ENCODE data around the gene PALMD.

The PALMD gene

DNA sequence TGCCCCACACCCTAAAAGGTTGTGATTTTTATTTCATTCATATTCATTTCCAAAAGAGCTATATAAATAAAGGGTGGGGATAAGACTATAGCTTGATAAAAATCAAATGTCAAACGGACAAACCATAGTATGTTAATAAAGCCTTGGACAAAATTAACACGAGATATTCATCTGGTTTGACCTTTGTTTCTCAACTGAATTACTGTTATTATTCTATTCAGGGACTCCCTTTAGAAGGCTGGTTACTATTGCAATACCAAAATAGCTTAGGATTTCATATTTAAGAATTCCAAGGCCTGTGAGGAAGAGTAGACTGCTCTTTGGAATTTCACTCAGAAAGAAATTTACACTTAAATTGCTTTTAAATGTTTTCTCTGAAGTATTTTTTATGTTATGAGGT is 10.2 kb upstream of the PALMD start:
- TF ChIP-seq CTCF (IDR thresholded peaks at IDR 0.05; ENCODE audit: low read depth, low read length), result no peak

GRCh38 chr1:99636647-99637175 is 9.2 kb upstream of the PALMD start:
- no peak for TF ChIP-seq CTCF (IDR thresholded peaks at IDR 0.05; ENCODE audit: low read depth, low read length)
- no peak for DNase-seq (ENCODE audit: extremely low read depth, low read depth)

More for the DNA sequence above, 10.2 kb upstream of the PALMD start:
- no peak for DNase-seq (ENCODE audit: extremely low read depth, low read depth)

- no peak for TF ChIP-seq CTCF (IDR thresholded peaks at IDR 0.05; ENCODE audit: low read depth, low read length)
Observed at GRCh38 chr1:99638853-99639252, 7.1 kb upstream of the PALMD start.

GRCh38 chr1:99639408-99639807 is 6.5 kb upstream of the PALMD start:
- no peak for DNase-seq (ENCODE audit: extremely low read depth, low read depth)
- TF ChIP-seq CTCF (IDR thresholded peaks at IDR 0.05; ENCODE audit: low read depth, low read length), result no peak

More at GRCh38 chr1:99638853-99639252, 7.1 kb upstream of the PALMD start:
- no peak for DNase-seq (ENCODE audit: extremely low read depth, low read depth)

DNA sequence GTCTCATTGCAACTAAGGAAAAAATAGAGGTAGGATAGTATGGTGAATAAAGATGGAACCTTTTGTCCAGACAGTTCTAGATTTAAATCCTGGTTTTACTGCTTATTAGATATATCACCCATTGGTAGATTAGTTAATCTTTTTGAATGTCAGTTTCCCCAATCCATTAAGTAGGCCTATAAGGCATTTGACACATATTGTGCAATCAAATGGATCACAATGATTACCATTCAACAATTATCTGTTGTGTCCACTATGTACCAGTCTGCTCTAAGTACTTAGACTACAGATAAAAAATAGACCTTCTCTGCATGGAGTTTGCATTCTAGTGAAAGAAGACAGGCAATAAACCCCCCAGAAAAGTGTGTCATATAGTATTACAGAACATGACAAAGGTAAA is 6.0 kb upstream of the PALMD start:
- no peak for DNase-seq (ENCODE audit: extremely low read depth, low read depth)
- no peak for TF ChIP-seq CTCF (IDR thresholded peaks at IDR 0.05; ENCODE audit: low read depth, low read length)

DNA sequence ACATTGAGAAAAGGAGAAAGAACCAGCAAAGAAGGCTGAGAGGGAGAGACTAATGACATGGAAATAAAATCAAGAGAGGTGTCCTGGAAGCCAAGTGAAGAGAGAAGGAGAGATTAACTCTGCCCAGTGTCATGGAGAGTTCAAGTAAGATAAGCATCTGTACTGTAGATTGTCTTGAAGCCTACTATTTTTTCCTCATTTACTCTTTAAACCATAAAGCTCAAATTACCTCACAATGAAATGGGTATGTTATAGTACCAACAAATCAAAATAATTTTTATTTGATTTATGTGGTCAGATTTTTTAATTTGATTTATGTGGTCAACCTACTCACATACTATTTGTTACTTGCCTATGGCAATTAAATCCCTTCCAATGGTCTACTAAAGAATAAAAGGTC is 5.2 kb upstream of the PALMD start:
- no peak for TF ChIP-seq CTCF (IDR thresholded peaks at IDR 0.05; ENCODE audit: low read depth, low read length)
- no peak for DNase-seq (ENCODE audit: extremely low read depth, low read depth)

DNA sequence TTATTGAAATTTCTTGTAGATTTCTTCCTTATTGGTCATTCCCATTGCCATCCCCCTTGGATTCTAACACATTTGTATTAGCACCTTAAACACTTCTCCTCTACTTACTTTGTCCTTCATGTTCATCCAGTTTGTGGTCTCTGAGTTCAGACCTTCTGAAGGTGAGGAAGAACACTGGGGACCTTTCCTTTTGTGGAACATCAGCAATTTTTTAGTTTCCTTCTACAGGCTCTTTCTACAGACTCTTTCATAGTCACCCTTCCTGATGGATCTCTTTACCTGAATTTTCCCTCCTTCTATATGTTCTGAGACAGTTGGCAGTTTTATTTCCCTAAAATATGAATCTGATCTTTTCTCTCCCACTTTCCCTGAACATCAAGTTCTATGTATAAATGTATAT is 4.4 kb upstream of the PALMD start:
- no peak for TF ChIP-seq CTCF (IDR thresholded peaks at IDR 0.05; ENCODE audit: low read depth, low read length)
- no peak for DNase-seq (ENCODE audit: extremely low read depth, low read depth)

All from AG09319 (cell line).